Measurements from ENCODE around the gene TNFAIP8L1. TPM values are rescaled to one million over a fixed set of nuclear protein-coding genes. Genes with fewer than 3 reads are reported as not detected.
A peak's percentile ranks its signal among the peaks of the same experiment; 100 is the strongest.

The TNFAIP8L1 gene
- 2.5 to 5.1 TPM (median 4.7 TPM) in 3 replicates for polyA plus RNA-seq
- 1.1 TPM for polyA plus RNA-seq (2011; ENCODE audit: low read depth)
- 2.3 and 4.1 TPM in 2 replicates for polyA plus RNA-seq (2011; cell fraction: cytosol; rRNA removed)
- polyA plus RNA-seq (2011; cell fraction: nucleus; rRNA removed) = 2.8 and 3.6 TPM in 2 replicates
- 2.0 and 6.5 TPM in 2 replicates for polyA plus RNA-seq (2012; ENCODE audit: low replicate concordance)
- 2.0 to 5.3 TPM (median 4.2 TPM) in 3 replicates for polyA minus RNA-seq
- polyA minus RNA-seq (2011; cell fraction: cytosol; rRNA and poly(A)+ RNA removed) = 5.6 TPM
- 1.4 and 2.1 TPM in 2 replicates for polyA minus RNA-seq (2011; cell fraction: nucleus; rRNA and poly(A)+ RNA removed)

GRCh38 chr19:4638828-4639530, at the start of gene TNFAIP8L1:
TNFAIP8L1 (plus strand) TSS chr19:4639516; CDS start chr19:4651870, 12,354 bp downstream.
- H3K36me3 ChIP-seq (ENCODE audit: control insufficient read depth in 2 of 2, extremely low read depth in 1 of 2, insufficient read depth in 2 of 2, low read length in 2 of 2) = no peaks in the 10 kb centered on the region
- H3K4me3 ChIP-seq (ENCODE audit: control insufficient read depth in 2 of 3, extremely low read depth in 1 of 3, insufficient read depth in 2 of 3, low read depth in 1 of 3, low read length in 3 of 3) = peak within 1 kb of the TSS; percentile 70 to 98 (median 89)
- TF ChIP-seq, protein P1, sequence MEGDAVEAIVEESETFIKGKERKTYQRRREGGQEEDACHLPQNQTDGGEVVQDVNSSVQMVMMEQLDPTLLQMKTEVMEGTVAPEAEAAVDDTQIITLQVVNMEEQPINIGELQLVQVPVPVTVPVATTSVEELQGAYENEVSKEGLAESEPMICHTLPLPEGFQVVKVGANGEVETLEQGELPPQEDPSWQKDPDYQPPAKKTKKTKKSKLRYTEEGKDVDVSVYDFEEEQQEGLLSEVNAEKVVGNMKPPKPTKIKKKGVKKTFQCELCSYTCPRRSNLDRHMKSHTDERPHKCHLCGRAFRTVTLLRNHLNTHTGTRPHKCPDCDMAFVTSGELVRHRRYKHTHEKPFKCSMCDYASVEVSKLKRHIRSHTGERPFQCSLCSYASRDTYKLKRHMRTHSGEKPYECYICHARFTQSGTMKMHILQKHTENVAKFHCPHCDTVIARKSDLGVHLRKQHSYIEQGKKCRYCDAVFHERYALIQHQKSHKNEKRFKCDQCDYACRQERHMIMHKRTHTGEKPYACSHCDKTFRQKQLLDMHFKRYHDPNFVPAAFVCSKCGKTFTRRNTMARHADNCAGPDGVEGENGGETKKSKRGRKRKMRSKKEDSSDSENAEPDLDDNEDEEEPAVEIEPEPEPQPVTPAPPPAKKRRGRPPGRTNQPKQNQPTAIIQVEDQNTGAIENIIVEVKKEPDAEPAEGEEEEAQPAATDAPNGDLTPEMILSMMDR (optimal IDR thresholded peaks at IDR 0.05 in 1 of 3, IDR thresholded peaks at IDR 0.05 in 1 of 3, conservative IDR thresholded peaks at IDR 0.05 in 1 of 3; ENCODE audit: extremely low read depth in 1 of 3, insufficient read depth in 2 of 3, low read length in 3 of 3) = no peak
- no peak for TF ChIP-seq EZH2 (IDR thresholded peaks at IDR 0.05; ENCODE audit: low read length)
- peaks cover 19% of the 10 kb centered on the region for H3K79me2 ChIP-seq (ENCODE audit: control insufficient read depth, insufficient read depth, low read length)
- H4K20me1 ChIP-seq (ENCODE audit: control insufficient read depth, extremely low read depth, insufficient read depth, low read length) = no peaks in the 10 kb centered on the region
- FAIRE-seq (no peak), DNase-seq (ENCODE audit: low read depth, low spot score) (peak; percentile 67)
- H3K9ac ChIP-seq (ENCODE audit: control insufficient read depth, extremely low read depth, insufficient read depth, low read length) = peak within 1 kb of the TSS; percentile 81
- H3K9me3 ChIP-seq (ENCODE audit: control insufficient read depth, low read depth, low read length) = no peaks in the 10 kb centered on the region
- peak within 1 kb of the TSS; percentile 78 for H3K27ac ChIP-seq (ENCODE audit: control insufficient read depth, insufficient read depth, low read length)
- H3K4me2 ChIP-seq (ENCODE audit: control insufficient read depth, extremely low read depth, insufficient read depth, low read depth, low read length) = peak within 1 kb of the TSS; percentile 98
- peak within 1 kb of the TSS; percentile 86 for H2AFZ ChIP-seq (ENCODE audit: control insufficient read depth, low read length)
- no peaks in the 10 kb centered on the region for H3K27me3 ChIP-seq (ENCODE audit: control insufficient read depth, extremely low read depth, insufficient read depth, low read length)
- dilution Hi-C loops (cut with MboI; ENCODE audit: extremely low pct_ligation_motif_present, low sequenced_read_pairs) = no loop called here
- no peaks in the 10 kb centered on the region for H3K9me1 ChIP-seq (ENCODE audit: control insufficient read depth, extremely low read depth, insufficient read depth, low read length)
- peaks cover 46% of the 10 kb centered on the region for H3K4me1 ChIP-seq (ENCODE audit: control insufficient read depth, extremely low read depth, insufficient read depth, low read length)

DNA sequence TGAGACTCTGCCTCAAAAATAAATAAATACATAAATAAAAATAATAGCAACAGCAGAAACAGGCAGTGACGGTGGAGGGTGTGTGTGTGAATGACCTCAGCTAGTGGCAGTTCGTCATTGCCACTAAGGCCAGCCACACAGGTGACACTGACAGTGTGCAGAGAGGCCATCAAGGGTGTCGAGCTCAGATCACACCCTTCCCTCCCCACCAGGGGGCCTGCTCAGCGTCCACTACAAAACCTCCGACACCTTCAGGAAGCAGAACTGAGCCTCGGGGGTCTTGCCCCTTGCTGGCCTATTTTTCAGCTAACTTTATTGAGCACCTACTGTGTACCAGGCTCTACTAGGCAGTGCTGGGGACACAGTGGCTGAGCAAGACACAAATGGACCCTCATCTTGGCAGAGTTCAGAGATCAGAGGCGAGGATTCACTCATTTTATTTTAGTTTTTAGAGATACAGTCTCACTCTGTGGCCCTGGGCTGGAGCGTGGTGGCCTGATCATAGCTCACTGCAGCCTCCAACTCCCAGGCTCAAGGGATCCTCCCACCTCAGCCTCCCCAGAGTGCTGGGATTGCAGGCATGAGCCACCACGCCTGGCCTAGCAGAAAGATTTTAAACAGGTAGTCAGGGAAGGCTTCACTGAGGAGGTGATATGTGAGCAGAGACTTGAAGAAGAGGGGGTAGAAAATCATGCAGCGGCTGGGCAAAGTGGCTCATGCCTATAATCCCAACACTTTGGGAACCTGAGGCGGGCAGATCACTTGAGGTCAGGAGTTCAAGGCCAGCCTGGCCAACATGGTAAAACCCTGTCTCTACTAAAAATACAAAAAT, 49.5 kb upstream of the TNFAIP8L1 start:
- H3K9me1 ChIP-seq (ENCODE audit: control insufficient read depth, extremely low read depth, insufficient read depth, low read length) = no peaks in the 10 kb centered on the region
- no peaks in the 10 kb centered on the region for H3K79me2 ChIP-seq (ENCODE audit: control insufficient read depth, insufficient read depth, low read length)
- dilution Hi-C loops (cut with MboI; ENCODE audit: extremely low pct_ligation_motif_present, low sequenced_read_pairs) = no loop called here
- no peak overlapping the region for H3K4me2 ChIP-seq (ENCODE audit: control insufficient read depth, extremely low read depth, insufficient read depth, low read depth, low read length)
- no peak for FAIRE-seq
- H3K9me3 ChIP-seq (ENCODE audit: control insufficient read depth, low read depth, low read length) = no peaks in the 10 kb centered on the region
- no peak overlapping the region for H2AFZ ChIP-seq (ENCODE audit: control insufficient read depth, low read length)
- DNase-seq (ENCODE audit: low read depth, low spot score) = no peak
- TF ChIP-seq EZH2 (IDR thresholded peaks at IDR 0.05; ENCODE audit: low read length) = no peak
- TF ChIP-seq, protein P1 (optimal IDR thresholded peaks at IDR 0.05 in 1 of 3, IDR thresholded peaks at IDR 0.05 in 1 of 3, conservative IDR thresholded peaks at IDR 0.05 in 1 of 3; ENCODE audit: extremely low read depth in 1 of 3, insufficient read depth in 2 of 3, low read length in 3 of 3) = peak in 2 of 3 experiments; percentile 23 to 48
- no peaks in the 10 kb centered on the region for H4K20me1 ChIP-seq (ENCODE audit: control insufficient read depth, extremely low read depth, insufficient read depth, low read length)
- peaks cover 5% of the 10 kb centered on the region for H3K4me1 ChIP-seq (ENCODE audit: control insufficient read depth, extremely low read depth, insufficient read depth, low read length)
- peaks cover 6% of the 10 kb centered on the region for H3K27me3 ChIP-seq (ENCODE audit: control insufficient read depth, extremely low read depth, insufficient read depth, low read length)
- no peak overlapping the region for H3K27ac ChIP-seq (ENCODE audit: control insufficient read depth, insufficient read depth, low read length)
- no peak overlapping the region for H3K4me3 ChIP-seq (ENCODE audit: control insufficient read depth in 2 of 3, extremely low read depth in 1 of 3, insufficient read depth in 2 of 3, low read depth in 1 of 3, low read length in 3 of 3)
- H3K36me3 ChIP-seq (ENCODE audit: control insufficient read depth in 2 of 2, extremely low read depth in 1 of 2, insufficient read depth in 2 of 2, low read length in 2 of 2) = no peaks in the 10 kb centered on the region
- no peak overlapping the region for H3K9ac ChIP-seq (ENCODE audit: control insufficient read depth, extremely low read depth, insufficient read depth, low read length)

Data from keratinocyte (primary cell).